ENCODE data around the gene KLK3.
"Not testable (repeated sequence)": the region's sequence is repeated elsewhere in the genome, so short reads cannot be mapped to it uniquely, and the experiment has no call there.

KLK3 gene

GRCh38 chr19:50854636-50855410, at the start of gene KLK3:
Gene KLK3 (plus strand): TSS chr19:50854915. CDS start chr19:50854956, 41 bp downstream.
- no peak for DNase-seq

GRCh38 chr19:50808856-50809255, 45.9 kb upstream of the KLK3 start:
- no peak for DNase-seq

GRCh38 chr19:50811622-50812238, 43.0 kb upstream of the KLK3 start:
- DNase-seq = not testable (repeated sequence)

- DNase-seq = no peak
These were observed 42.2 kb upstream of the KLK3 start for GRCh38 chr19:50812474-50812873.

GRCh38 chr19:50814883-50815282, 39.8 kb upstream of the KLK3 start:
- no peak for DNase-seq

- DNase-seq = no peak
These were observed 39.3 kb upstream of the KLK3 start for GRCh38 chr19:50815439-50815838.

GRCh38 chr19:50817941-50818858, 36.5 kb upstream of the KLK3 start:
- no peak for DNase-seq

- no peak for DNase-seq
These were observed 35.7 kb upstream of the KLK3 start for GRCh38 chr19:50818859-50819472.

GRCh38 chr19:50819636-50820035, 35.1 kb upstream of the KLK3 start:
- no peak for DNase-seq

GRCh38 chr19:50820086-50820485, 34.6 kb upstream of the KLK3 start:
- no peak for DNase-seq

GRCh38 chr19:50820549-50821247, 34.0 kb upstream of the KLK3 start:
- no peak for DNase-seq

- no peak for DNase-seq
These were observed 33.5 kb upstream of the KLK3 start for GRCh38 chr19:50821248-50821612.

GRCh38 chr19:50821622-50822021, 33.1 kb upstream of the KLK3 start:
- no peak for DNase-seq

- no peak for DNase-seq
These were observed 32.0 kb upstream of the KLK3 start for GRCh38 chr19:50822661-50823208.

GRCh38 chr19:50823389-50824042, 31.2 kb upstream of the KLK3 start, which contains the start of gene KLK1:
Gene KLK1 (minus strand): TSS chr19:50823787. CDS start chr19:50823748, 39 bp downstream.
- DNase-seq = no peak

- no peak for DNase-seq
These were observed 28.0 kb upstream of the KLK3 start for GRCh38 chr19:50826492-50827240.

GRCh38 chr19:50827476-50827875, 27.2 kb upstream of the KLK3 start:
- no peak for DNase-seq

GRCh38 chr19:50829801-50830200, 24.9 kb upstream of the KLK3 start:
- no peak for DNase-seq

- DNase-seq = no peak
These were observed 24.3 kb upstream of the KLK3 start for GRCh38 chr19:50830266-50831025.

GRCh38 chr19:50831026-50831396, 23.7 kb upstream of the KLK3 start:
- DNase-seq = no peak
